ENCODE measurements around the gene FUS. TPM values are rescaled to one million over a fixed set of nuclear protein-coding genes. Genes with fewer than 3 reads are reported as not detected.

FUS gene
- total RNA-seq, 1 experiment from 2014 or later = 490 TPM

DNA sequence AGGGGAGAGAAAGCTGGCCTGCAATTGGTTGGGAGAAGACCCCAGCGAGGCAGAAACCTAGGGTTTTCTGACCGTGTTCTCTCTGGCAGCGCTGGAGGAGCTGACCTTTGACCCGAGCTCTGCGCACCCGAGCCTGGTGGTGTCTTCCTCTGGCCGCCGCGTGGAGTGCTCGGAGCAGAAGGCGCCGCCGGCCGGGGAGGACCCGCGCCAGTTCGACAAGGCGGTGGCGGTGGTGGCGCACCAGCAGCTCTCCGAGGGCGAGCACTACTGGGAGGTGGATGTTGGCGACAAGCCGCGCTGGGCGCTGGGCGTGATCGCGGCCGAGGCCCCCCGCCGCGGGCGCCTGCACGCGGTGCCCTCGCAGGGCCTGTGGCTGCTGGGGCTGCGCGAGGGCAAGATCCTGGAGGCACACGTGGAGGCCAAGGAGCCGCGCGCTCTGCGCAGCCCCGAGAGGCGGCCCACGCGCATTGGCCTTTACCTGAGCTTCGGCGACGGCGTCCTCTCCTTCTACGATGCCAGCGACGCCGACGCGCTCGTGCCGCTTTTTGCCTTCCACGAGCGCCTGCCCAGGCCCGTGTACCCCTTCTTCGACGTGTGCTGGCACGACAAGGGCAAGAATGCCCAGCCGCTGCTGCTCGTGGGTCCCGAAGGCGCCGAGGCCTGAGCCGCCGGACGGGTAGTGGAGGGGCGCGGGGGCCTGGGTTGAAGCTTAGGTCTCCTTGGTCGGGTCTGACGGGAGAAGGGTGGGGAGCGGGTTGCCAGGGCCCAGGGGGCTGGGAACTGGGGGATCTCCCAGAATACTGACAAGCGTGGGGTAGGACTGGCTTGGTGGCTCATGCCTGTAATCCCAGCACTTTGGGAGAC is 44.4 kb downstream of the FUS start:
- intact Hi-C loops (cut with micrococcal nuclease; ENCODE audit: unreplicated experiment) = no loop called here
- H3K9me3 Mint-ChIP-seq (ENCODE audit: unreplicated experiment) = no peaks in the 10 kb centered on the region
- BruUV-seq (replicated peaks) = no TSS peak
- ChIA-PET POLR2A (no interaction called here), CTCF (no interaction called here)
- no peaks in the 10 kb centered on the region for H3K9me3 ChIP-seq
- no peak overlapping the region for H3K4me3 ChIP-seq (ENCODE audit: low read depth, low read length)
- H3K27me3 Mint-ChIP-seq (ENCODE audit: insufficient read depth, unreplicated experiment) = peaks cover 3% of the 10 kb centered on the region
- H3K36me3 Mint-ChIP-seq (ENCODE audit: insufficient read depth, unreplicated experiment) = no peaks in the 10 kb centered on the region
- no peaks in the 10 kb centered on the region for H3K36me3 ChIP-seq (ENCODE audit: control insufficient read depth, insufficient read depth, low read length)
- peaks cover 6% of the 10 kb centered on the region for H3K4me1 Mint-ChIP-seq (ENCODE audit: low read depth, unreplicated experiment)
- no peak for DNase-seq
- no peak overlapping the region for H3K27ac Mint-ChIP-seq (ENCODE audit: unreplicated experiment)
- H3K27me3 ChIP-seq (replicated peaks; ENCODE audit: control insufficient read depth, insufficient read depth, low read length) = no peaks in the 10 kb centered on the region; the same call in 1 of the 2 replicates
- TF ChIP-seq, protein P1, sequence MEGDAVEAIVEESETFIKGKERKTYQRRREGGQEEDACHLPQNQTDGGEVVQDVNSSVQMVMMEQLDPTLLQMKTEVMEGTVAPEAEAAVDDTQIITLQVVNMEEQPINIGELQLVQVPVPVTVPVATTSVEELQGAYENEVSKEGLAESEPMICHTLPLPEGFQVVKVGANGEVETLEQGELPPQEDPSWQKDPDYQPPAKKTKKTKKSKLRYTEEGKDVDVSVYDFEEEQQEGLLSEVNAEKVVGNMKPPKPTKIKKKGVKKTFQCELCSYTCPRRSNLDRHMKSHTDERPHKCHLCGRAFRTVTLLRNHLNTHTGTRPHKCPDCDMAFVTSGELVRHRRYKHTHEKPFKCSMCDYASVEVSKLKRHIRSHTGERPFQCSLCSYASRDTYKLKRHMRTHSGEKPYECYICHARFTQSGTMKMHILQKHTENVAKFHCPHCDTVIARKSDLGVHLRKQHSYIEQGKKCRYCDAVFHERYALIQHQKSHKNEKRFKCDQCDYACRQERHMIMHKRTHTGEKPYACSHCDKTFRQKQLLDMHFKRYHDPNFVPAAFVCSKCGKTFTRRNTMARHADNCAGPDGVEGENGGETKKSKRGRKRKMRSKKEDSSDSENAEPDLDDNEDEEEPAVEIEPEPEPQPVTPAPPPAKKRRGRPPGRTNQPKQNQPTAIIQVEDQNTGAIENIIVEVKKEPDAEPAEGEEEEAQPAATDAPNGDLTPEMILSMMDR (IDR thresholded peaks at IDR 0.05; ENCODE audit: insufficient read depth in 1 of 2, low read depth in 1 of 2, low read length in 1 of 2, severe bottlenecking in 1 of 2, unreplicated experiment in 1 of 2) = no peak
- H3K4me3 Mint-ChIP-seq (ENCODE audit: unreplicated experiment) = no peak overlapping the region
- H3K4me1 ChIP-seq = no peaks in the 10 kb centered on the region

DNA sequence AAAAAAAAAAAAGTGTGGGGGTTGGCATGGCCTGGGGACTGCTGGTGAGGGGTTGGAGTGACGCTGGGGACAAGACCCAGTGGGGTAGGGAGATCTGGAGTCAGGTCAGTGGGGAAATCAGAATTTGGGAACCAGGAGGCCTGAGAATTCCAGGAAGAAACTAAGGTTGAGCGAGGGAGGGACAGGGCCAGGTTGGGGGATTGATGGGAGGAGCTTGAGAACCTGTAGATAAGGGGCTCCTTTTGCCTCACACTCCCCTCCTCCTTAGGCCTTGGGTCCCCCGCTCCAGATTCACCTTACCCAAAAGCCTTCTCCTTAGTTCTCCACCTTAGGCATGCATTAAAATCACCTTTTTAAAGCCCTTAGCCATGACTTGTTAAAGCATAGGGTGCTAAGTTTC is 45.3 kb downstream of the FUS start:
- CTCF ChIA-PET = no interaction called here
- POLR2A ChIA-PET = no interaction called here
- DNase-seq = no peak
- H3K9me3 Mint-ChIP-seq (ENCODE audit: unreplicated experiment) = no peaks in the 10 kb centered on the region
- peaks cover 6% of the 10 kb centered on the region for H3K4me1 Mint-ChIP-seq (ENCODE audit: low read depth, unreplicated experiment)
- H3K9me3 ChIP-seq = no peaks in the 10 kb centered on the region
- H3K27ac Mint-ChIP-seq (ENCODE audit: unreplicated experiment) = no peak overlapping the region
- H3K4me3 ChIP-seq (ENCODE audit: low read depth, low read length) = no peak overlapping the region
- peaks cover 3% of the 10 kb centered on the region for H3K27me3 Mint-ChIP-seq (ENCODE audit: insufficient read depth, unreplicated experiment)
- H3K4me1 ChIP-seq = peaks cover 3% of the 10 kb centered on the region; the same call in 1 of the 2 replicates
- BruUV-seq (replicated peaks) = no TSS peak
- TF ChIP-seq, protein P1 (IDR thresholded peaks at IDR 0.05; ENCODE audit: insufficient read depth in 1 of 2, low read depth in 1 of 2, low read length in 1 of 2, severe bottlenecking in 1 of 2, unreplicated experiment in 1 of 2) = no peak
- intact Hi-C loops (cut with micrococcal nuclease; ENCODE audit: unreplicated experiment) = no loop called here
- no peak overlapping the region for H3K4me3 Mint-ChIP-seq (ENCODE audit: unreplicated experiment)
- no peaks in the 10 kb centered on the region for H3K36me3 ChIP-seq (ENCODE audit: control insufficient read depth, insufficient read depth, low read length)
- H3K36me3 Mint-ChIP-seq (ENCODE audit: insufficient read depth, unreplicated experiment) = no peaks in the 10 kb centered on the region
- H3K27me3 ChIP-seq (replicated peaks; ENCODE audit: control insufficient read depth, insufficient read depth, low read length) = no peaks in the 10 kb centered on the region; the same call in 1 of the 2 replicates

DNA sequence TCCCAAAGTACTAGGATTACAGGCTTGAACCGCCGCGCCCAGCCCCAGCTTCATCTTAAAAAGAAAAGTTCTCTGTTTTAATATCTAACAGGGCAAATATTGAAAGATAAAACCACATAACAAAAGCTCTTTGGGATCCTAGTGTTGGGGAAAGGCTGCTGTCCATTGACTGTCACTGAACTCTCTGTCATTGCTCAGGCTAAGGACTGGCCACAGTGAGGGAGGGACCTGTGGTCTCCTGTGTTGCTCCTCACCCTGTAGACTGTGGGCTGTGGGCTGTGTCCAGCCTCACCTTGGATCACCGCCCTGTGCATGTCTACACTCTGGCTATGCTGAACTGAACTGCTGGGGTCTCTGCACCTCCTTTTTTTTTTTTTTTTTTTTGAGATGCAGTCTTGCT is 48.3 kb downstream of the FUS start:
- H3K4me1 ChIP-seq = peaks cover 3% of the 10 kb centered on the region; the same call in 1 of the 2 replicates
- ChIA-PET POLR2A (no interaction called here), CTCF (no interaction called here)
- no peak for DNase-seq
- H3K9me3 ChIP-seq = no peaks in the 10 kb centered on the region
- Mint-ChIP-seq H3K27ac (ENCODE audit: unreplicated experiment) (no peak overlapping the region), H3K4me3 (ENCODE audit: unreplicated experiment) (no peak overlapping the region), H3K27me3 (ENCODE audit: insufficient read depth, unreplicated experiment) (no peaks in the 10 kb centered on the region), H3K36me3 (ENCODE audit: insufficient read depth, unreplicated experiment) (no peaks in the 10 kb centered on the region), H3K9me3 (ENCODE audit: unreplicated experiment) (no peaks in the 10 kb centered on the region), H3K4me1 (ENCODE audit: low read depth, unreplicated experiment) (peaks cover 6% of the 10 kb centered on the region)
- no TSS peak for BruUV-seq (replicated peaks)
- intact Hi-C loops (cut with micrococcal nuclease; ENCODE audit: unreplicated experiment) = no loop called here
- TF ChIP-seq, protein P1 (IDR thresholded peaks at IDR 0.05; ENCODE audit: insufficient read depth in 1 of 2, low read depth in 1 of 2, low read length in 1 of 2, severe bottlenecking in 1 of 2, unreplicated experiment in 1 of 2) = no peak
- H3K4me3 ChIP-seq (ENCODE audit: low read depth, low read length) = no peak overlapping the region
- H3K36me3 ChIP-seq (ENCODE audit: control insufficient read depth, insufficient read depth, low read length) = no peaks in the 10 kb centered on the region
- H3K27me3 ChIP-seq (replicated peaks; ENCODE audit: control insufficient read depth, insufficient read depth, low read length) = no peaks in the 10 kb centered on the region

Data from Caco-2 (cell line).